Astrocyte of the cerebellum (primary cell): ENCODE data around the gene SEPTIN2.

Experiments used
- DNase-seq: peaks from one replicate; pipeline ENCODE4 v3.0.0-alpha.2; 2011; ENCODE audit warnings: low read depth
- H3K4me3 ChIP-seq: 2 replicates; pipeline ENCODE4 v1.5.1; 2011; ENCODE audit warnings: mild to moderate bottlenecking, low read depth, low read length, moderate library complexity
- in situ Hi-C: cut with HindIII; loops from 2 replicates; pipeline ENCODE4 v1.10.0; 2017; ENCODE audit warnings: low sequenced_read_pairs
- TF ChIP-seq, protein P1 (sequence below): IDR thresholded peaks from 2 replicates; pipeline ENCODE4 v1.5.1; 2012; ENCODE audit warnings: low read length, low read depth, moderate library complexity, mild to moderate bottlenecking; ENCODE audit errors: missing control alignments

Gene SEPTIN2

DNA sequence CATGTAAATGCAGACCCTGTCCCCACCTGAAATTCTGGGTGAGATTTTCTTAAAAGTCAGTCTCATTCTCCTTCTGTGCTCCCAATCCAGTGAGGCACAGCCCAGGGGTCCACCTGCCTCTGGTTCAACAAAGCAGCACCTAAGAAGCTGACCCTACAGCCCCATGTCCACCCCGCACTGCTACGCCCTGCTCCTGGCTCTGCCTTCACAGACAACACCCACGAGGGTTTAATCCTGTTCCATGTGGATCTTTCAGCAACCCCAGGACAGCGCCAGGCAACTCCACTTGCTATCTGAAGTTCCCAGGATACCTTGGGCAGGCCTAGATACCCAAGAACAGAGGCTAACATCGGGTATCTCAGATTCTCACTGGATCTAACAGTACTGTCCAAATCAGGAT is 45.2 kb upstream of the SEPTIN2 start:
- TF ChIP-seq, protein P1, sequence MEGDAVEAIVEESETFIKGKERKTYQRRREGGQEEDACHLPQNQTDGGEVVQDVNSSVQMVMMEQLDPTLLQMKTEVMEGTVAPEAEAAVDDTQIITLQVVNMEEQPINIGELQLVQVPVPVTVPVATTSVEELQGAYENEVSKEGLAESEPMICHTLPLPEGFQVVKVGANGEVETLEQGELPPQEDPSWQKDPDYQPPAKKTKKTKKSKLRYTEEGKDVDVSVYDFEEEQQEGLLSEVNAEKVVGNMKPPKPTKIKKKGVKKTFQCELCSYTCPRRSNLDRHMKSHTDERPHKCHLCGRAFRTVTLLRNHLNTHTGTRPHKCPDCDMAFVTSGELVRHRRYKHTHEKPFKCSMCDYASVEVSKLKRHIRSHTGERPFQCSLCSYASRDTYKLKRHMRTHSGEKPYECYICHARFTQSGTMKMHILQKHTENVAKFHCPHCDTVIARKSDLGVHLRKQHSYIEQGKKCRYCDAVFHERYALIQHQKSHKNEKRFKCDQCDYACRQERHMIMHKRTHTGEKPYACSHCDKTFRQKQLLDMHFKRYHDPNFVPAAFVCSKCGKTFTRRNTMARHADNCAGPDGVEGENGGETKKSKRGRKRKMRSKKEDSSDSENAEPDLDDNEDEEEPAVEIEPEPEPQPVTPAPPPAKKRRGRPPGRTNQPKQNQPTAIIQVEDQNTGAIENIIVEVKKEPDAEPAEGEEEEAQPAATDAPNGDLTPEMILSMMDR: no peak
- in situ Hi-C loops: no loop called here
- DNase-seq: no peak
- H3K4me3 ChIP-seq: peak overlapping the region; percentile 76

DNA sequence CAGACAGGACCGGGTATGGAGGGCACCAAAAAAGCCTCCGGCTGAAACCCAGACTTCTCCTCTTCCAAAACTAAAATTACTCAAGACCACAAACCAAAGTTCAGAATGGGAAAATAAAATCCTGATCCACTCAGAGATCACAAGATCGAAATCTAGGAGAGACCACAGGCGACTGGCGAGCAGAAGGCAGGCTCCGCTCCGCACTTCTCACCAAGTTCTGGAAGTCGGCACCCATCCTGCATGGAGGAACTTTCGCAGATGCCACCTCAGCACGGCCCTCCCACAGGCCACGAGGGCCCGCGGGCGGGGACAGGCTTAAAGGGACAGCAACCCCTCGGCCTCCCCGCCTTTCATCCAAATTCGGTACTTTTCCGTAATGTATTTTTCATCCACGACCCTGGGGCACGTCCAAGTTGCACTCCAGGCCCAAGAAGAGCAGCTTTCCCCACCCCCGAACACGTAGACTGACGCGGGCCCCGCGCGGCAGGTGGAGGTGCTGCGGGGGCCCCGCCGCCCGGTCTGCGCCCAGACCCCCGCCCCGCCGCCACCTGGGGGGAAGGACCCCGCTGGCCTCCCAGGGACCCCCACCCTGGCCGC is 43.9 kb upstream of the SEPTIN2 start:
- H3K4me3 ChIP-seq: peak overlapping the region; percentile 76
- peak; percentile 38 for DNase-seq
- in situ Hi-C loops: no loop called here
- TF ChIP-seq, protein P1: no peak

DNA sequence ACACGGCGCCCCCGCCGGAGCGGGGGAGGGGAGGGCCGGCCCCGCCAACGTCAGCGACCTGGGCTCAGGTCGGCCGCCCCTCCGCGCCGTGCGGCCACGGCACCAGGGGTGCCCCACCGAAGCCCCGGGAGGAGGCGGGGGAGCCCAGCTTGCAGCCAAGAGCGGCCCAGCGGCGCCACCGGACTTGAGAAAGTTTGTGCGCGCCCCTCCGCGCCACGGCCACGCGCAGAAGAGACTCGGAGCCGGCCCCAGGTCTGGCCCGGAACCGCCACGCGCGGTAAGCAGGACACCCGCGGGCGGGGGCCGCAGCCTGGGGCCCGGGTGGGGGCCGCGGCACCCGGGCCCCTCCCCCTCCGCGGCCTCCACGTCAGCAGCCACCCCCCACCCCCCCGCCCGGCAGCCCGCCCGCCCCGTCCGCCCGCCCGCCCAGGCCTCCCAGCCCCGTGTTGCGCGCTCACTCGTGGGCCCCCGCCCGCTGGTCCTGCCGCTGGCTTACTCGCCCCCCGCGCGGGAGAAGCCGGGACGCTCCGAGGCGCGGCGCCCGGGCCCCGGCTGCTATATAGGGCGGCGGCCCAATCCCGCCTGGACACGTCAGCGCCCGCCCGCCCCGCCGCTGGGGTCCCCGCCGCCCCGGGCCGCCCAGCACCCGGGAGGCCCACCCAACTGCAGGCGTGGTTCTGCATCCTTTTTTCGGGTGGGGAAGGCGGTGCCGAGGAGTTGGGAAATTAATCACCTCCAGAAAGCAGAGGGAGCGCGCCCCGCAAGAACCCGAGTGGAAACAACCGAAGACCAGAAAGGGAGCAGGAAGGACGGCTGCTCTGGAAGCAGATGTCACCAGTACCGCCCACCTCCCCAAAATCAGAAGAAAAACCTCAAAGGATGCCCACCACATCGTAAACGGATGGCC is 43.2 kb upstream of the SEPTIN2 start:
- TF ChIP-seq, protein P1: no peak
- H3K4me3 ChIP-seq: peak overlapping the region; percentile 76
- no peak for DNase-seq
- in situ Hi-C loops: no loop called here

DNA sequence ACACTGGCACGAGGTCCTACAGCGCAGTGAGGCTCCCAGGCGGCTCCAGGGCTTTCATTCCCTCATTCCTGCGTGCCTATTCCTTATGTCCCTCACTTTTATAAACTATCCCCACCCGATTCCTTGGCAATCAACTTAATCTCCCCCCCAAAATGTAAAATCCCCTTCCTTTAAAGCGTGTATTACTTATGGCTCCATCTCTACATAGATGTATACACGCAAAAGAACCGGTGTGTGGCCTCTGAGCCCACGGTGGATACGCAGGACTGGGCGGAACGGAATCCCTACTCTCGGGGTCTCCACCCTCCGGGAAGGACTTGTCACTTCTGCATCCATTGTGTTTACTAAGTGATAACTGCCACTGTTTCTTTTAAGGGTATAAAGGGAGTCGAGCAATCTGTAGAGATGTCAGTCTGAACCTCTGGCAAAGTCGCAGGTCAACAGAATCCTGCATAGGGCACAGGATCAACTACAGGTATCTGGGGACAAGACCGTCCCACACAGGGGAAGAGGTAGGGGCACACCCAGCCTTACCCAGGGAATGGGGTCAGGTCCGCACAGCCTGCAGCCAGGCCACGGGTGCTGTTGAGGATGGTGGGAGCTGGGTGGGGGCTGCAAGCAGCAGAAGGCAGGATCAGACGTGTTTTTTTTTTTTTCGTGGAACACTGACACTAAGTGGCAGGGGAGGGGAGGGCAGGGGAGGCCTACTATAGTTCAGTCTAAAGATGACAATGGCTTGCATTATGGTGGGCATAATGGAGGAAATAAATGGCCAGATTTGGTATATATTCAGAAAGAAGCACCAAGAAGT is 42.3 kb upstream of the SEPTIN2 start:
- in situ Hi-C loops: no loop called here
- peak overlapping the region; percentile 76 for H3K4me3 ChIP-seq
- no peak for DNase-seq
- TF ChIP-seq, protein P1: no peak

DNA sequence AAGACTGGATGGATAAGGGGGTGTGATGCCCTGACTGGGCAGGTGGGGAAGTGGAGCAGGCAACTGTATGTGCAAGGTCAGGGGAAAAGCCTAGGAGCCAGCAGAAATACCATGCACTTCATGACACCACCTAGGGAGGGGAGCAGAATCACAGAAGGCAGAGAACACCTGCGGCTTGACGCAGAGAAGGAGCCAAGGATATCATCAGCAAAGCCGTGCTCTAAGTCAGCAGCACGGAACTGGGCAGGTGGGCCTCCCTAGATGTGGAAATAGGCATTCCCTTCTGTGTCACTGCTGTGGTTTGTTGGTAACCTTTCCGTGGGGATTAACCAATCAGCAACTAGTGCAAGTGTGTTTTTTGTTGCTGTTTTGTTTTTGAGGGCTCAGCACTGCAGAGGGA is 41.6 kb upstream of the SEPTIN2 start:
- no peak overlapping the region for H3K4me3 ChIP-seq
- in situ Hi-C loops: no loop called here
- no peak for DNase-seq
- TF ChIP-seq, protein P1: no peak

DNA sequence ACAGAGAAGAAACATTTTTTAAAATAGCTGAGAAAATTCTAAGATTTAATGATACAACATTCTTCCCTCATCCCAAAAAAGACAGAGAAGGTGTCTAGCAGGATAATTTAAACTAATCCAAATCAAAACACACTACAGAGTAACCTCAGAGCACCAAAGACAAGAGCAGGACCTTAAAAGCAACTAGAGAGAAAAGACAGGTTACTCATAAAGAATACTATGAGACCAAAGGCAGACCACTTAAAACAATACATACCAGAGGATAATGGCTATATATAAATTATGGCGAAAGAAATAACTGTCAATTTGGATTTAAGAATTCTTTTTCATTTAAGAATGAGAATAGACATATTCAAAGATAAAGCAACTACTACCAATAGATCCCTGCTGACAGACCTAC is 40.2 kb upstream of the SEPTIN2 start:
- in situ Hi-C loops: no loop called here
- no peak for DNase-seq
- TF ChIP-seq, protein P1: no peak
- no peak overlapping the region for H3K4me3 ChIP-seq
